Measurements from ENCODE around the gene FAM241B.

Gene FAM241B

GRCh38 chr10:69633673-69634635 lies 3.9 kb downstream of the FAM241B start:
- DNase-seq (ENCODE audit: low read depth in 1 of 2, low spot score in 1 of 2): no peak

DNA sequence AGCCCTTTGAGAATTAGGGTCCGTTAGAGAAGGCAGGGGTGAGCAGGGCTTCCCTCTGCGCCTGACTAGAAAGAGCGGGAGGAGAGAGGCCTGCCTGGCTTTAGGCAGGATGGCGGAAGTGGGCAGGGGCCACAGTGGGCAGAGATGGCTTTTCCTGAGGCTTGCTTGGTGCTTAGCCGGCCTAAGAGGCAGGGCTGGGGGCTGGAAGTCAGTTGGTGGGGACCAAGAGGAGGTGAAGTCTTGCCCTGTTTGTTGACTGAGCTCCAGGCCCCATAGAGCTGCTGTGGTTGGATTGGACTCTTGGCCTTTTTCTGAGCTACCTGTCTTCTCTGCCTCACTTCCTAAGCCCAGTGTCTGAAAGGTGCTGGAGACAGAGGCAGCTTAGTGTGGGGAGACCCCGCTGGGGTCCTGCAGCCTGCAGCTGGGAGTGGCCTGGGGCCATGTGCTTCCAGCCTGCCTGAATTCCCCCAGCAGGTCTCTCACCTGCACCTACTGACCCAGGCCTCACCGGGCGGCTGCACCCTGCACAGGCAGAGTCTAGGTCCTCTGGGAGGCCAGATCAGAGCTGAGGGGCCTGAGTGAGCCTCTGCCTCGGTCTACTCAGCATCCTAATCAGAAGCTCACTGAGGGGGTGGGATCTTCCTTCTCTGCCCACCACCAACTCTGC lies 4.8 kb downstream of the FAM241B start:
- DNase-seq (ENCODE audit: low read depth in 1 of 2, low spot score in 1 of 2): no peak

GRCh38 chr10:69635428-69636272 lies 5.6 kb downstream of the FAM241B start:
- no peak for DNase-seq (ENCODE audit: low read depth in 1 of 2, low spot score in 1 of 2)

DNA sequence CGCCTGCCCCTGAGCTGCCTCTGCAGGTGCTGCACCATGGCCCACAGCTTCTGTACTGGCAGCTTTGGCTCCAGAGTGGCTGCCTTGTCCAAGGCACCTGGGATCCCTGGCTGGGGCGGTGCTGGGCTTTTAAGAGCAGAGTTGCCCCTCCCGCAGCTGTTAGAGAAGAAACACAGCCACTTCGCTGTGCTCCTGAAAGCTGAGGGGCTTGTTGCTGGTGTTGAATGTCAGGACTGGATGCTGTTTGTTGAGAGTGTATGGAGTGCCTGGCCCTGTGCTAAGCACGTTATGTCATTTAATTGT lies 6.2 kb downstream of the FAM241B start:
- DNase-seq (ENCODE audit: low read depth in 1 of 2, low spot score in 1 of 2): no peak

DNA sequence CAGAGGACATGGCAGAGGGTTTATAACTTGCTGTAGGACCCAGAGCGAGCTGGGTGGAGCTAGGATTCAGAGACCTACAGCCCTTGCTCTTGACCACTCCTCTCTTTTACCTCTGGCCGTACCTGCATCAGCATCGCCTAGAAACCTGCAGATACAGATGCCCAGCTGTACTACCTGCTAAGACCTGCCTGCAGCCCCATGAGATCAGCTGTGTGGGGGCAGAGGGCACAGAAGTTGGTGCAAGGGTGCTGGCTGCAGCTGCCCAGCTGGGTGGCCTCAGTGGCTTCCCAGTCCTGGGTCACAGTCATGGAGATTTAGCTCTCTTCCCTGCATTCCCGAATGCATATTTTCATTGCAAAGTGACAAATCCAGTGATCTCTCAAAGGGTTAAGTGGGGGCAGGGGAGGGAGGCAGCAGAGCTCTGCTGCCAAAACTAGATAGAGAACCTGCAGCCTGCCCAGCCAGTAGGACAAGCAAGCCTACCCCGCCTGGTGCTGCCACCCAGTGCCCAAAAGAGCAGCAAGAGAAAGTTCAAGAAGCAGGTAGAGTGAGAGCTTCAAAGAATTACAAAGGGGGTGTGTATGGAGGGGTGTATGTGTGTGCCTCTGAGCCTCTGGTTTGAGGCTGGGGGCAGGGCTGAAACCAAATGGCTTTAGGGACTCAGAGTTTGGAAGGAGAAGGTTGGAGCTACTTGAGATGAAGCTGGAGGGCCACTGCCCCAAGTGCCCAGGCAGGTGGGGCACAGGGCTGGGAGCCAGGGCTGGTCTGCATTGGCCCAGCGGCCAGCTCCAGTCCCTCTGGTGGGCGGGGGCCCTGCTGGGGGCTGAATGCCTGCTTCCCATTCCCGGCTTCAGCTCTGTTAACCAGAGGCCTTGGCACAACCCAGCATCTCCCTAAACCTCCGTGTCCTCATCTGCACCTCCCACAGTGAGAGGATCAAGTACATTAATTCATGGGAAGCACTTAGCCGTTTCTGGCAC lies 6.9 kb downstream of the FAM241B start:
- no peak for DNase-seq (ENCODE audit: low read depth in 1 of 2, low spot score in 1 of 2)

DNA sequence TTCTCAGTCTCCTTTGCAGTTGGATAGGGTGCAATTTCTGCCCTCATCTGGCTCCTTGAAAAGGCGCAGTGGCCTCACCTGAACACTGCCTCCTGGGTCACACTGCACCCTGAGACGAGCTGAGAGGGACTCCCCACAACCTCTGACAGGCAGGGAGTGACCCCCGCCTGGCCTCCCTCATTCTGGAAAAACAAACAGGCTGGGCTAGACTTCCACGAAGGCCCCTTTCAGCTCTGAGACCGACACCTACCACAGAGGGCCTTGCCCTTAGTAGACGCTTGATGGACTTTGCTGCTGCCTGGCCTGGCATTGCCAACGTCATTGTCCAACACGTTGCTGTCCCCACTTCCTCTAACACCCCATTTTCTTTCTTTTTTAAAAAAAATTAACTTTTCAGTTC lies 8.6 kb downstream of the FAM241B start:
- DNase-seq (ENCODE audit: low read depth in 1 of 2, low spot score in 1 of 2): no peak

DNA sequence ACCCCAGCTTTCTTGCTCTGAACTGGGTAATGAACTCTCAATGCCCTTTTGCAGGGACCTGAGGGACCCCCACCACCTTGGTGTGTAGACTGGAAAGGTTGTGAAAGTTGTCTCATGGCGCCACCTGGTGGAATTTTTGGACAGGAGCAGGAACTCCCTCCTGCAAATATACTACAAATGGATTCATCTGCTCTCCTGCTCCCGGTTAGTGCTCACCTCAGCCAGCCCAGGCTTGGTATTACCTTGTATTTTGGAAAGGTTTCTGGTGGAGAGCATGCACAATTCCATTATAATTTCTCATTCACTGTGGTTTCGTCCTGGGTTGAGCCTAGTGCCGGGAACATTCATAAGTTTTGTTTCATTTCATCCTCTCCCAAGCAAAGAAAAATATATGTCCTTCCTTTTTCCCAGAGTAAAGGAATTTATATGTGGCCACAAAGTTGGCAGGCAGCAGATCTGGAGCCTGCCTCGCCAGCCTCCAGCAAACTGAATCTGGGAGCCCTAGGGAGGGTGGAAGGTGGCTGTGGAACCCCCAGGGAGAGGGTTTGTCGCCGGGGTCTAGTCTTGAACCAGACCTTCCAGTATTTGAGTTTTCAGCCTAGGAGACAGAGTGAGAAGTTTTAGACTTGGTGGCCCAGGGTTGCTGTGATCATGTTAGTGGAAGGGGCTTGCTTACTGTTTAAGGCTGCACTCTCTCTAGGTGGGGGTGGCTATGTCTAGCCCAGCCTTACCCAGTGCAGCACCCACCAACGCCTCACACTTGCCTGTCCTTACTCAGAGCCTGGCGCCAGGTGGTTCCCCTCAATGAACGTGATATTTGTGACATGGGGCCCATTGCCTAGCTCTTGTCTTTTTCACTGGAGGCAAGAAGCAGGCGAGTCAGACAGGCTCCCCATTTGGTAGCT lies 9.5 kb downstream of the FAM241B start:
- DNase-seq (ENCODE audit: low read depth in 1 of 2, low spot score in 1 of 2): peak; percentile 43 to 45

DNA sequence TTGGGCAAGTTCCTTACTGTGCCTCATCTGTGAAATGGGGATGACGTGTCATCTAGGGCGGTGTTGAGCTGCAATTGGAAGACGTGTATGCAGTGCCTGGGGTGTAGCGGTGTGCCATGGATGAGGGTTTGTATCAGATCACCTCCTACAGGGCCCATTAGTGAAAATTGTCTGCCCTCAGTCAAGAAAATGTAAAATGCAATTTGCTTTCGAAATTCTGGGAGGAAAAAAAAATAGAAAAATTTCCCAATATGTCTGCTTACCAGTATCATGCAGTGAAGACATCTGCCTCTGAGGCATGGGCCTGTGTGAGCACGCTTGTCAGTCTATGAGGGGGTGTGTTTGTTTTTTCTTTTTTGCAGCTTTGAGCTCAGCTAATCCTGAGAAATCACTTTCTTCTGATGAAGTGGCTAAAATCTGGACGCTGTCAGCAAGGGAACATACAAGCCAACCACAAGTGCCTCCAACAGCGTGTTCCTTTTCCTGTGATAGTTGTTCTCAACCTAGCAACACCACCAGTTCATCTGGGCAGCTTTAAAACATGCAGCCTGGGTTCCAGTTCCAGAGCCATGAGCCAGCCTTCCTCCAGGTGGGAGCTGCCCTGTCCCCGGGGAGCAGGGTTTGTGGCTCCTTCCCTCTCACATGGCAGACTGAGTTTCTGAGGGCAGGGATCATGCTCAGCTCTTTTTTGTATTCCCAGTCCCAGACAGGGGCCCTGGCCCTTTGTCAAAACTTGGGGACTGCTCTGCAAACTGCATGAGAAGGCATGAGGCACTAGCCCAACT lies 10.3 kb downstream of the FAM241B start:
- no peak for DNase-seq (ENCODE audit: low read depth in 1 of 2, low spot score in 1 of 2)

- DNase-seq (ENCODE audit: low read depth in 1 of 2, low spot score in 1 of 2): no peak
These were observed 11.4 kb downstream of the FAM241B start for GRCh38 chr10:69641261-69641980.

DNA sequence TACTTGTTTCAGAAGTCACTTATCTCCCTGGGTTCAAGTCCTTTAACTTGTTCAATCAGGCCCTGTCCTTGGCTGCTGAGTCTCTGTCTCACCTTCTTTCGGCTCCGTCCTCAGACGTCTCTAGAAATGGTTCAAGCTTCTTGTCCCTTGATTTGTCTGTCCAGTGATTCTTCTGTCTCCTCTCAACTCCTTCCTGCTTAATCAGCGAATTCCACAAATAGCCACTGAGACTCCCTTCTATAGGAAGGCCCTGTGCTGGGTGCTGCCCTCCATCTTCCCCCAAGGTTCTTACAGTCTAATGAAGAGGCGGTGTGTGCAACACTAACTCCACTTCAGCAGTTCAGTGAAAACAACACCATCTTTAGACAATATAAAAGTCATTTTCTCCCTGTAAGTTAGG lies 12.7 kb downstream of the FAM241B start:
- no peak for DNase-seq (ENCODE audit: low read depth in 1 of 2, low spot score in 1 of 2)

DNA sequence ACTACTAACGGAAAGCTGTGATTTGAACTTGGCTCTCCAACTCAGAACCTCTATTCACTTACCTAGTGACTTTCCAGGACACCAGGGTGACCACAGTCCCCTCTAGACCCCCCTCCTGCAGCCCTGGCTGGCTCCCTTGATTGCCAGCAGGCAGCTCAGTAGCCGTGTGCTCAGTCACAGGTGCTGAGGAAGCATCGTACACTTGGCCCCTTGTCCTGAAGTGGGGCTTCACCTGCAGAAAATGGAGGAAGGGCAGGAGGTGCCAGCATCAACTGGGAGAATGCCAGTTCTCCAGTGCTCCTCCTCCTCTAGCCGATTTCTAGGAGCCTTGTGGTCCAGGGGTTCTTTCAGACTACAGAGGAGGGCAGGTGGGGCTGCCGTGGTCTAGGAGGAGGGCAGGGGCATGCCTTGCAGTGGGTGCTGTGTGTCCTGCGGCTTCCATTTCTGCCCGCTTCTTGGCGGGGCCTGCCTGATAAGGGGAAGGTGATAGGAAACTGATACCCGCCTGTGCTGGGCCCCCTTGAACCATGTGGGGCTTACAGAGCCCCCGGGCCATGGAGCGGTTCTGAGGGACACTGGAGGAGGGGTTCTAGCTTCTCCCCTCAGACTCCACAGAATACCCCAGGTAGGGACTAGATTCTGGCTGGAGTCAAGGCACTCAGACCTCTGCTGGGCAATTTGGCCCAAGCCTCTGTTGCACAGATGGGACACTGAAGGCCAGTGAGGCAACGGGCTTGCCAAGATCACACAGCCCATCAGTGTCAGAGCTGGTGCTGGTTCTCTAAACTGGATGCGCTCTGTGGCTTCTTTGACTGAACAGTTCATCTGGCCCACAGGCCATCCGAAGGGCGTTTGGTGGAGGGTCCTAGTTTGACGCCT lies 14.0 kb downstream of the FAM241B start:
- no peak for DNase-seq (ENCODE audit: low read depth in 1 of 2, low spot score in 1 of 2)

GRCh38 chr10:69644658-69645295 lies 14.7 kb downstream of the FAM241B start:
- no peak for DNase-seq (ENCODE audit: low read depth in 1 of 2, low spot score in 1 of 2)

- no peak for DNase-seq (ENCODE audit: low read depth in 1 of 2, low spot score in 1 of 2)
These were observed 15.5 kb downstream of the FAM241B start for GRCh38 chr10:69645296-69646184.

GRCh38 chr10:69646185-69647060 lies 16.4 kb downstream of the FAM241B start:
- no peak for DNase-seq (ENCODE audit: low read depth in 1 of 2, low spot score in 1 of 2)

DNA sequence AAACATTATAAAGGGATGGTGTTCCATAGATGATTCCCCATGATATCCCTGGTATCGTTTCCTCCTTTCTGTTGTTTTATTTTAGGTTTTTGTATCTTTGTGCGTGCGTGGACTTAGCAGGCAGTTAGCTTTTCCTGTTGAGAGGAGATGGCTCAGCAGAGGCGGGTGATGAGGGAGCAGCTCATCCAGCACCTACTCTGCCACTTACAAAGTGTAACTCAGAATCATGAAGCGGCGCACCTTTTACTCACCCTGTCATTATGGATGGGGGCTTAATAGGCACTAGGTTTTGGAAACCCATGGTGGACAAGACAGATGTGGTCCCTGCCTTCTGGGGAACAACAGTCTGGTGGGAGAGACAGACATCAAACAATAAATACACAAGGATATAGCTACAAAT lies 17.1 kb downstream of the FAM241B start:
- DNase-seq (ENCODE audit: low read depth in 1 of 2, low spot score in 1 of 2): no peak
